ENCODE results near the gene TH.

TH gene

DNA sequence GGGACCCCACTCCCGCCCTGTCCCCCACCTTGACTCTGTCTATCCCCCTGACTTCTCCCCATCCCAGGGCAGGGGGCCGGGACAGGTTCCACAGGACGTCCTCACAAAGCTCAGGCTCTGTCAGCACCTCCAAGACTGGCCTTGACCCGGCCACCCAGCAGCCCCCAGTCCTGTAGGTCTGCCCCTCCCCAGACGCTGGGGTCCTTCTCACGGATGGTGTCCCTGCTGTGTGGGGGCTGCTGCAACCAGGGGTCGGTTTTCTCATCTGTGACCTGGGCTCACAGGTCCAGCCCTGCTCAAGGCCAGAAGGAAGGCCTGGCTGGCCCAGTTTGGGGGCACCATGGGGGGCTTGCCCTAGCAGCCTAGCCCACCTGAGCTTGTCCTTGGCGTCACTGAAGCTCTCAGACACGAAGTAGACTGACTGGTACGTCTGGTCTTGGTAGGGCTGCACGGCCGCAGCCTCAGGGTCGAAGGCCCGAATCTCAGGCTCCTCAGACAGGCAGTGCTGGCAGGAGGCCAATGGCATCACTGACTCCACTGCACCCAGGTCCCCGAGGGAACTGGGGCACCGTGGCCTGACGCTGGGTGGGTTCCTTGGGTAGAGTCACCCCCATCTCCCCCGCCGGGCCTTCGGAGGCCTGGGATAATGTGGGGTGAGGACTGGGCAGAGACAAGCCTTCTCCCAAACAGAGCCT is 6.6 kb downstream of the TH start:
- Histone ChIP-seq H3K23ac (ENCODE audit: low read length) (no peak overlapping the region), H2BK15ac (replicated peaks; ENCODE audit: low read depth) (no peak overlapping the region), H3K27ac (ENCODE audit: low read depth, low read length) (no peak overlapping the region), H3K79me2 (ENCODE audit: control insufficient read depth, insufficient read depth, low read length) (no peaks in the 10 kb centered on the region), H2AK5ac (ENCODE audit: low read length) (no peak overlapping the region), H3K79me1 (ENCODE audit: low read length) (no peaks in the 10 kb centered on the region), H3K4me3 (ENCODE audit: low read length) (no peak overlapping the region), H3K56ac (ENCODE audit: low read length) (no peak overlapping the region), H3K27me3 (ENCODE audit: insufficient read depth, low read length, poor library complexity) (no peaks in the 10 kb centered on the region), H4K5ac (ENCODE audit: low read length) (no peak overlapping the region), H3K4me1 (ENCODE audit: control insufficient read depth, low read depth, low read length) (no peaks in the 10 kb centered on the region), H2BK5ac (ENCODE audit: low read length) (no peak overlapping the region), H3K36me3 (ENCODE audit: control insufficient read depth, insufficient read depth, low read length) (no peaks in the 10 kb centered on the region), H3K18ac (ENCODE audit: low read length) (no peak overlapping the region), H3K4ac (ENCODE audit: low read depth, low read length) (no peak overlapping the region), H2BK120ac (ENCODE audit: low read depth, low read length) (no peak overlapping the region), H3K4me2 (ENCODE audit: low read length) (no peak overlapping the region), H4K8ac (ENCODE audit: low read depth, low read length) (no peak overlapping the region), H3K9ac (ENCODE audit: low read length) (no peak overlapping the region)
- DNase-seq = no peak
- no CpG with 5 or more reads among the region's 20 CpGs for WGBS (ENCODE audit: extremely low coverage, insufficient coverage, low lambda C conversion rate)

DNA sequence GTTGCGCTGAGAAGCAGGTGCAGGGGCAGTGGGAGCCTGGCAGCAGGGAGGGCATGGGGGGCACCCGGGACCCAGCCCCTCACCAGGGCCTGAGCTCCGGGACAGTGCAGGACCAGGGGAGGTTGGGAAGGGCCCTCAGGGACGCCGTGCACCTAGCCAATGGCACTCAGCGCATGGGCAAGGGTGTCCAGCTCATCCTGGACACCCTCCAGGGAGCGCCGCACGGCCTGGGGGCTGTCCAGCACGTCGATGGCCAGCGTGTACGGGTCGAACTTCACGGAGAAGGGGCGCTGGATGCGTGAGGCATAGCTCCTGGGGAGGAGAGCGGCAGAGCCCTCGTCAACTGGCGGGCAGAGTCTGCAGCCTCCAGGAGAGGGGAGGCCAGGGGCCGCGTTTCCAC is 7.5 kb downstream of the TH start:
- H3K9ac ChIP-seq (ENCODE audit: low read length) = no peak overlapping the region

DNA sequence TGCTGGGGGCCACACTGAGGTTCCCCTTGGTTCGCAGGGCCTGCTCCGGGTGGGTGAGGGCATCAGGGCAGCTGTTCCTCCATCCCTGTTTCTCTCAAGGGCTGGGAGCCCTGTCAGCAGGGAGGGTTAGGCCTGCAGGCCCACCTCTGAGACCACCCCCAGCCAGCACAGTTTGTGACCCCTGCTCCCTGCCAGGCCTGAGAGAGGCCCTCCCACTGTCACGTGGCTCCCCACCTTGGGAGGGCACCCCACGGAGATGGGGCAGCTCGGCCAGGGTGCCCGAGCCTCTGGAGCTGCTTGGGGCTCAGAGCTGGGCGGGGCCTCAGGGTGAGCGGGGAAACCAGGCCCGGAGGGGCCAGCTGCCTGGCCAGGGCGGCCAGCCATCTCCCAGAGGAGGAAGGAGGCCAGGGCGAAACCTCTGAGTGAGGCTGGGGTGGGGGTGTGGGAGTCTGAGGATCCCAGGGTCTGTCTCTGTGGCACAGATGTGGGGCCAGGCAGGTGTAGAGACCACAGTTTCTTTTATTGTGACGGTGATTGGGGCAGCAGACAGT is 8.1 kb downstream of the TH start:
- H4K8ac ChIP-seq (ENCODE audit: low read depth, low read length) = no peak overlapping the region
- no peak overlapping the region for H3K4ac ChIP-seq (ENCODE audit: low read depth, low read length)
- no peak overlapping the region for H2BK15ac ChIP-seq (replicated peaks; ENCODE audit: low read depth)
- H3K4me2 ChIP-seq (ENCODE audit: low read length) = no peak overlapping the region
- H3K4me1 ChIP-seq (ENCODE audit: control insufficient read depth, low read depth, low read length) = no peaks in the 10 kb centered on the region
- no peak overlapping the region for H3K27ac ChIP-seq (ENCODE audit: low read depth, low read length)
- no peak overlapping the region for H2BK5ac ChIP-seq (ENCODE audit: low read length)
- no peak overlapping the region for H2AK5ac ChIP-seq (ENCODE audit: low read length)
- no peak overlapping the region for H3K4me3 ChIP-seq (ENCODE audit: low read length)
- no peaks in the 10 kb centered on the region for H3K36me3 ChIP-seq (ENCODE audit: control insufficient read depth, insufficient read depth, low read length)
- H2BK120ac ChIP-seq (ENCODE audit: low read depth, low read length) = no peak overlapping the region
- no peaks in the 10 kb centered on the region for H3K79me2 ChIP-seq (ENCODE audit: control insufficient read depth, insufficient read depth, low read length)
- no peak overlapping the region for H4K5ac ChIP-seq (ENCODE audit: low read length)
- DNase-seq = no peak
- no peak overlapping the region for H3K18ac ChIP-seq (ENCODE audit: low read length)
- WGBS (ENCODE audit: extremely low coverage, insufficient coverage, low lambda C conversion rate) = no CpG with 5 or more reads among the region's 12 CpGs
- H3K79me1 ChIP-seq (ENCODE audit: low read length) = no peaks in the 10 kb centered on the region
- no peak overlapping the region for H3K56ac ChIP-seq (ENCODE audit: low read length)
- no peak overlapping the region for H3K9ac ChIP-seq (ENCODE audit: low read length)
- H3K27me3 ChIP-seq (ENCODE audit: insufficient read depth, low read length, poor library complexity) = no peaks in the 10 kb centered on the region
- H3K23ac ChIP-seq (ENCODE audit: low read length) = no peak overlapping the region

More for the DNA sequence above, 7.5 kb downstream of the TH start:
- no peaks in the 10 kb centered on the region for H3K36me3 ChIP-seq (ENCODE audit: control insufficient read depth, insufficient read depth, low read length)
- no peak overlapping the region for H2AK5ac ChIP-seq (ENCODE audit: low read length)
- no peaks in the 10 kb centered on the region for H3K27me3 ChIP-seq (ENCODE audit: insufficient read depth, low read length, poor library complexity)
- H3K23ac ChIP-seq (ENCODE audit: low read length) = no peak overlapping the region
- no peak overlapping the region for H4K5ac ChIP-seq (ENCODE audit: low read length)
- no peak overlapping the region for H3K27ac ChIP-seq (ENCODE audit: low read depth, low read length)
- no peaks in the 10 kb centered on the region for H3K79me2 ChIP-seq (ENCODE audit: control insufficient read depth, insufficient read depth, low read length)
- no peak overlapping the region for H3K4me3 ChIP-seq (ENCODE audit: low read length)
- no peak overlapping the region for H3K56ac ChIP-seq (ENCODE audit: low read length)
- DNase-seq = no peak
- no peak overlapping the region for H2BK15ac ChIP-seq (replicated peaks; ENCODE audit: low read depth)
- no CpG with 5 or more reads among the region's 22 CpGs for WGBS (ENCODE audit: extremely low coverage, insufficient coverage, low lambda C conversion rate)
- no peaks in the 10 kb centered on the region for H3K79me1 ChIP-seq (ENCODE audit: low read length)
- no peak overlapping the region for H4K8ac ChIP-seq (ENCODE audit: low read depth, low read length)
- no peak overlapping the region for H3K4me2 ChIP-seq (ENCODE audit: low read length)
- no peak overlapping the region for H3K4ac ChIP-seq (ENCODE audit: low read depth, low read length)
- H3K18ac ChIP-seq (ENCODE audit: low read length) = no peak overlapping the region
- no peak overlapping the region for H2BK120ac ChIP-seq (ENCODE audit: low read depth, low read length)
- no peak overlapping the region for H2BK5ac ChIP-seq (ENCODE audit: low read length)
- H3K4me1 ChIP-seq (ENCODE audit: control insufficient read depth, low read depth, low read length) = no peaks in the 10 kb centered on the region

- no peaks in the 10 kb centered on the region for H3K36me3 ChIP-seq (ENCODE audit: control insufficient read depth, insufficient read depth, low read length)
- no CpG with 5 or more reads among the region's 13 CpGs for WGBS (ENCODE audit: extremely low coverage, insufficient coverage, low lambda C conversion rate)
- DNase-seq = no peak
- no peak within 1 kb of the TSS for H3K9ac ChIP-seq (ENCODE audit: low read length)
- no peak within 1 kb of the TSS for H3K4me3 ChIP-seq (ENCODE audit: low read length)
- H3K79me1 ChIP-seq (ENCODE audit: low read length) = no peaks in the 10 kb centered on the region
- H3K4ac ChIP-seq (ENCODE audit: low read depth, low read length) = no peak within 1 kb of the TSS
- H3K4me2 ChIP-seq (ENCODE audit: low read length) = no peak within 1 kb of the TSS
- no peak within 1 kb of the TSS for H2BK15ac ChIP-seq (replicated peaks; ENCODE audit: low read depth)
- H2AK5ac ChIP-seq (ENCODE audit: low read length) = no peak within 1 kb of the TSS
- H2BK5ac ChIP-seq (ENCODE audit: low read length) = no peak within 1 kb of the TSS
- no peaks in the 10 kb centered on the region for H3K27me3 ChIP-seq (ENCODE audit: insufficient read depth, low read length, poor library complexity)
- no peak within 1 kb of the TSS for H2BK120ac ChIP-seq (ENCODE audit: low read depth, low read length)
- no peak within 1 kb of the TSS for H3K27ac ChIP-seq (ENCODE audit: low read depth, low read length)
- no peak within 1 kb of the TSS for H4K8ac ChIP-seq (ENCODE audit: low read depth, low read length)
- no peaks in the 10 kb centered on the region for H3K79me2 ChIP-seq (ENCODE audit: control insufficient read depth, insufficient read depth, low read length)
- H3K23ac ChIP-seq (ENCODE audit: low read length) = no peak within 1 kb of the TSS
- no peak within 1 kb of the TSS for H4K5ac ChIP-seq (ENCODE audit: low read length)
- no peak within 1 kb of the TSS for H3K18ac ChIP-seq (ENCODE audit: low read length)
- no peak within 1 kb of the TSS for H3K56ac ChIP-seq (ENCODE audit: low read length)
- no peaks in the 10 kb centered on the region for H3K4me1 ChIP-seq (ENCODE audit: control insufficient read depth, low read depth, low read length)
Measured at GRCh38 chr11:2160736-2161259, 10.8 kb downstream of the TH start, which contains the start of gene INS. Gene INS (minus strand): TSS chr11:2161209. CDS start chr11:2160971, 238 bp downstream.

DNA sequence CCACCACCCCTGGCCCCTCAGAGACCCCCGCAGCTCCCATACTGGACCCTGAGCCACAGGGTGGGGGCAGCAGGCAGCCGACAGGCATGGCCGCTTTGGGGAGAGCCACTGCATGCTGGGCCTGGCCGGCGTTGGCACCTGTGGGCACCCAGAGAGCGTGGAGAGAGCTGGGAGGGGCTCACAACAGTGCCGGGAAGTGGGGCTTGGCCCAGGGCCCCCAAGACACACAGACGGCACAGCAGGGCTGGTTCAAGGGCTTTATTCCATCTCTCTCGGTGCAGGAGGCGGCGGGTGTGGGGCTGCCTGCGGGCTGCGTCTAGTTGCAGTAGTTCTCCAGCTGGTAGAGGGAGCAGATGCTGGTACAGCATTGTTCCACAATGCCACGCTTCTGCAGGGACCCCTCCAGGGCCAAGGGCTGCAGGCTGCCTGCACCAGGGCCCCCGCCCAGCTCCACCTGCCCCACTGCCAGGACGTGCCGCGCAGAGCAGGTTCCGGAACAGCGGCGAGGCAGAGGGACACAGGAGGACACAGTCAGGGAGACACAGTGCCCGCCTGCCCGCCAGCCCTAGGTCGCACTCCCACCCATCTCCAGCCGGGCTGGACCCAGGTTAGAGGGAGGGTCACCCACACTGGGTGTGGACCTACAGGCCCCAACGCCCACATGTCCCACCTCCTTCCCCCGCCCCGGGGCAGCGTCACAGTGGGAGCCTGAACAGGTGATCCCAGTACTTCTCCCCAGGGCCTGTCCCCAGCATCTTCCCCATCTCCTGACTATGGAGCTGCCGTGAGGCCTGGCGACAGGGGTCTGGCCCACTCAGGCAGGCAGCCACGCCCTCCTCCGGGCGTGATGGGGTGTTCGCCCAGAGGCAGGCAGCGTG is 11.8 kb downstream of the TH start:
- WGBS (ENCODE audit: extremely low coverage, insufficient coverage, low lambda C conversion rate) = no CpG with 5 or more reads among the region's 36 CpGs
- no peaks in the 10 kb centered on the region for H3K79me2 ChIP-seq (ENCODE audit: control insufficient read depth, insufficient read depth, low read length)
- H3K9ac ChIP-seq (ENCODE audit: low read length) = no peak overlapping the region
- no peaks in the 10 kb centered on the region for H3K36me3 ChIP-seq (ENCODE audit: control insufficient read depth, insufficient read depth, low read length)
- no peak overlapping the region for H3K27ac ChIP-seq (ENCODE audit: low read depth, low read length)
- no peaks in the 10 kb centered on the region for H3K4me1 ChIP-seq (ENCODE audit: control insufficient read depth, low read depth, low read length)
- no peak overlapping the region for H3K56ac ChIP-seq (ENCODE audit: low read length)
- H2BK5ac ChIP-seq (ENCODE audit: low read length) = no peak overlapping the region
- no peak overlapping the region for H4K5ac ChIP-seq (ENCODE audit: low read length)
- no peak overlapping the region for H2BK15ac ChIP-seq (replicated peaks; ENCODE audit: low read depth)
- no peak for DNase-seq
- H3K23ac ChIP-seq (ENCODE audit: low read length) = no peak overlapping the region
- no peak overlapping the region for H3K18ac ChIP-seq (ENCODE audit: low read length)
- no peak overlapping the region for H3K4me2 ChIP-seq (ENCODE audit: low read length)
- no peak overlapping the region for H3K4ac ChIP-seq (ENCODE audit: low read depth, low read length)
- no peak overlapping the region for H3K4me3 ChIP-seq (ENCODE audit: low read length)
- no peaks in the 10 kb centered on the region for H3K79me1 ChIP-seq (ENCODE audit: low read length)
- no peak overlapping the region for H2AK5ac ChIP-seq (ENCODE audit: low read length)
- no peak overlapping the region for H2BK120ac ChIP-seq (ENCODE audit: low read depth, low read length)
- H4K8ac ChIP-seq (ENCODE audit: low read depth, low read length) = no peak overlapping the region
- no peaks in the 10 kb centered on the region for H3K27me3 ChIP-seq (ENCODE audit: insufficient read depth, low read length, poor library complexity)
